IMR-90 (cell line): Measurements from ENCODE around the gene NMNAT3.

ENCODE experiments used
- CTCF ChIP-seq: conservative IDR thresholded peaks from 2 replicates; pipeline ENCODE4 v1.5.1; 2012; ENCODE audit warnings: mild to moderate bottlenecking, low read depth, low read length, improper control_type of control experiment
- POLR2A ChIP-seq: IDR thresholded peaks from 2 replicates; pipeline ENCODE4 v1.6.1; 2012; ENCODE audit warnings: mild to moderate bottlenecking, low read depth, low read length
- RAD21 ChIP-seq: IDR thresholded peaks from 2 replicates; pipeline ENCODE4 v1.6.1; 2012; ENCODE audit warnings: low read length, improper control_type of control experiment
- RFX5 ChIP-seq: IDR thresholded peaks from 2 replicates; pipeline ENCODE4 v1.8.0; 2012; ENCODE audit warnings: low read depth, mild to moderate bottlenecking, low read length, moderate library complexity
- SMC3 ChIP-seq: fragments of 150-350 bp; IDR thresholded peaks from 2 replicates; pipeline ENCODE4 v1.6.1; 2016; ENCODE audit warnings: low read depth, mild to moderate bottlenecking, antibody characterized with exemption, low read length, moderate library complexity

- TF ChIP-seq CTCF, result no peak
- TF ChIP-seq RAD21, result no peak
- no peak for TF ChIP-seq POLR2A
- no peak for TF ChIP-seq RFX5
- TF ChIP-seq SMC3, result no peak
These were observed 139.0 kb downstream of the NMNAT3 start for GRCh38 chr3:139538733-139539132.
